H1 (cell line): ENCODE results near the gene CDK5RAP2. TPM values are rescaled to one million over a fixed set of nuclear protein-coding genes. Genes with fewer than 3 reads are reported as not detected.

Experiments
- CTCF ChIA-PET: fragments of 300-600 bp; sonication (Branson Sonifier 250); formaldehyde crosslinking; loops from one replicate; lab custom pipeline; 2021; ENCODE audit not compliant: partially characterized antibody; lab: Charles Lee
- POLR2A ChIA-PET: fragments of 300-600 bp; sonication (Branson Sonifier 250); formaldehyde crosslinking; loops from one replicate; lab custom pipeline; 2021; ENCODE audit warnings: inconsistent platforms; ENCODE audit not compliant: partially characterized antibody; lab: Charles Lee
- DNase-seq, 2 experiments: peaks; one replicate each; pipeline versions ENCODE4 v3.0.0 to v3.0.0-alpha.2; 2010 to 2022; ENCODE audit warnings: low spot score in 2 of 2, low read depth in 1 of 2, mixed read lengths in 1 of 2
- FAIRE-seq: peaks from 2 replicates; lab custom pipeline; 2011; peaks lifted over from hg19 to GRCh38; lab: Jason Lieb, UNC
- H2AFZ ChIP-seq: 2 replicates; pipeline ENCODE4 v1.8.1; 2012; ENCODE audit warnings: low read length, inconsistent platforms
- H2AK5ac ChIP-seq: 2 replicates; pipeline ENCODE4 v1.6.1; 2013; ENCODE audit warnings: low read depth, low read length
- H2BK120ac ChIP-seq: replicated peaks from 2 replicates; pipeline ENCODE3; 2013; ENCODE audit warnings: low read depth, low read length, inconsistent platforms
- H2BK12ac ChIP-seq: 2 replicates; pipeline ENCODE4 v1.6.1; 2013; ENCODE audit warnings: low read depth, low read length
- H2BK15ac ChIP-seq: 2 replicates; pipeline ENCODE4 v1.6.1; 2013; ENCODE audit warnings: low read length
- H2BK20ac ChIP-seq: 2 replicates; pipeline ENCODE4 v1.6.1; 2013; ENCODE audit warnings: low read length
- H2BK5ac ChIP-seq: 2 replicates; pipeline ENCODE4 v1.6.1; 2013; ENCODE audit warnings: low read depth, low read length
- H3K14ac ChIP-seq: 2 replicates; pipeline ENCODE4 v1.6.1; 2013; ENCODE audit warnings: inconsistent platforms; ENCODE audit not compliant: insufficient read length
- H3K18ac ChIP-seq: 2 replicates; pipeline ENCODE4 v1.6.1; 2013; ENCODE audit warnings: low read length; ENCODE audit errors: extremely low read depth
- H3K23ac ChIP-seq: 2 replicates; pipeline ENCODE4 v1.6.1; 2013; ENCODE audit warnings: inconsistent platforms; ENCODE audit not compliant: insufficient read length
- H3K23me2 ChIP-seq: 2 replicates; pipeline ENCODE4 v1.6.1; 2013; ENCODE audit warnings: low read depth, low read length
- H3K27ac ChIP-seq: 2 replicates; pipeline ENCODE4 v1.6.1; 2011; ENCODE audit warnings: low read depth, low read length, inconsistent platforms
- H3K27me3 ChIP-seq, 4 experiments: replicated peaks in 1 of 4; 1 replicate in 1 of 4; 2 replicates in 3 of 4; pipeline versions ENCODE4 v1.6.1 to v1.8.1; 2011 to 2013; ENCODE audit warnings: low read length in 3 of 4, mild to moderate bottlenecking in 3 of 4, inconsistent platforms in 2 of 4, mixed read lengths in 2 of 4, moderate library complexity in 1 of 4; ENCODE audit not compliant: control insufficient read depth in 3 of 4, insufficient read depth in 3 of 4; ENCODE audit errors: extremely low read depth in 1 of 4
- H3K36me3 ChIP-seq, 4 experiments: 2 replicates each; pipeline versions ENCODE4 v1.6.1 to v1.8.1; 2011 to 2013; ENCODE audit warnings: mild to moderate bottlenecking in 4 of 4, low read length in 3 of 4, moderate library complexity in 2 of 4, control low read depth in 1 of 4, inconsistent platforms in 1 of 4; ENCODE audit not compliant: insufficient read depth in 4 of 4, control insufficient read depth in 2 of 4
- H3K4ac ChIP-seq: replicated peaks from 2 replicates; pipeline ENCODE3; 2013; ENCODE audit warnings: low read length, low read depth, mixed read lengths, inconsistent platforms; ENCODE audit not compliant: insufficient read length
- H3K4me1 ChIP-seq, 4 experiments: replicated peaks in 1 of 4; 1 replicate in 1 of 4; 2 replicates in 3 of 4; pipeline versions ENCODE4 v1.6.1 to v1.8.1; 2011 to 2013; ENCODE audit warnings: low read length in 3 of 4, inconsistent platforms in 2 of 4, mixed read lengths in 1 of 4; ENCODE audit not compliant: insufficient read depth in 4 of 4, control insufficient read depth in 3 of 4
- H3K4me2 ChIP-seq, 2 experiments: 2 replicates each; pipeline versions ENCODE4 v1.6.1 to v1.8.1; 2011 to 2013; ENCODE audit warnings: low read depth in 2 of 2, low read length in 2 of 2, control low read depth in 1 of 2, inconsistent platforms in 1 of 2, mild to moderate bottlenecking in 1 of 2; ENCODE audit not compliant: insufficient read depth in 1 of 2
- H3K4me3 ChIP-seq, 4 experiments: fragments of 200-600, 300-600 bp in 1 of 4; sonication (generic), shearing (Covaris generic), sonication (Bioruptor Twin) in 1 of 4; 2 replicates each; pipeline versions ENCODE4 v1.5.1 to v1.8.1; 2011 to 2016; ENCODE audit warnings: low read length in 4 of 4, low read depth in 3 of 4, control low read depth in 2 of 4, inconsistent platforms in 2 of 4, mild to moderate bottlenecking in 2 of 4, mixed read lengths in 1 of 4, moderate library complexity in 1 of 4; ENCODE audit not compliant: insufficient read depth in 2 of 4; ENCODE audit errors: extremely low read depth in 1 of 4
- H3K56ac ChIP-seq: replicated peaks from 2 replicates; pipeline ENCODE3; 2013; ENCODE audit warnings: low read depth, mild to moderate bottlenecking, mixed read lengths, low read length, inconsistent platforms; ENCODE audit not compliant: insufficient read length
- H3K79me1 ChIP-seq: 2 replicates; pipeline ENCODE4 v1.6.1; 2013; ENCODE audit warnings: low read depth, low read length, control low read depth
- H3K79me2 ChIP-seq, 2 experiments: 2 replicates each; pipeline versions ENCODE4 v1.6.1 to v1.8.1; 2012 to 2013; ENCODE audit warnings: low read length in 2 of 2, mild to moderate bottlenecking in 2 of 2, inconsistent platforms in 1 of 2; ENCODE audit not compliant: insufficient read depth in 2 of 2, control insufficient read depth in 1 of 2
- H3K9ac ChIP-seq, 4 experiments: replicated peaks in 1 of 4; 1 replicate in 1 of 4; 2 replicates in 3 of 4; pipeline versions ENCODE4 v1.6.1 to v1.8.1; 2011 to 2013; ENCODE audit warnings: low read depth in 3 of 4, low read length in 3 of 4, control low read depth in 2 of 4, mild to moderate bottlenecking in 2 of 4, moderate library complexity in 2 of 4, inconsistent platforms in 1 of 4; ENCODE audit errors: extremely low read depth in 1 of 4
- H3K9me3 ChIP-seq, 2 experiments: 2 replicates each; pipeline versions ENCODE4 v1.6.1 to v1.8.1; 2012 to 2013; ENCODE audit warnings: mild to moderate bottlenecking in 2 of 2, moderate library complexity in 2 of 2, control low read depth in 1 of 2, inconsistent platforms in 1 of 2, low read depth in 1 of 2, low read length in 1 of 2, mixed read lengths in 1 of 2; ENCODE audit not compliant: insufficient read depth in 2 of 2
- H4K20me1 ChIP-seq, 2 experiments: replicated peaks in 1 of 2; 2 replicates each; pipeline versions ENCODE3 to v1.8.1; 2011 to 2013; ENCODE audit warnings: inconsistent platforms in 2 of 2, low read length in 2 of 2, mild to moderate bottlenecking in 1 of 2; ENCODE audit not compliant: insufficient read depth in 2 of 2, control insufficient read depth in 1 of 2
- H4K5ac ChIP-seq: 2 replicates; pipeline ENCODE4 v1.6.1; 2013; ENCODE audit warnings: low read length, low read depth, mixed read lengths, inconsistent platforms; ENCODE audit not compliant: insufficient read length
- H4K8ac ChIP-seq: 2 replicates; pipeline ENCODE4 v1.8.0; 2013; ENCODE audit warnings: mild to moderate bottlenecking, moderate library complexity, low read length, inconsistent platforms; ENCODE audit not compliant: insufficient read depth; ENCODE audit errors: extremely low read depth
- H4K91ac ChIP-seq: replicated peaks from 2 replicates; pipeline ENCODE3; 2013; ENCODE audit warnings: low read length, mixed read lengths, inconsistent platforms; ENCODE audit not compliant: insufficient read length
- ASH2L ChIP-seq: fragments of 200-600, 300-600 bp; sonication (generic); IDR thresholded peaks from one replicate; pipeline ENCODE4 v1.7.1; 2017; ENCODE audit warnings: low read length
- CBX5 ChIP-seq: fragments of 300-800, 300-1000 bp; sonication (generic); IDR thresholded peaks from 2 replicates; pipeline ENCODE4 v1.7.1; 2016; ENCODE audit warnings: antibody characterized with exemption, low read length, low read depth
- CTBP2 ChIP-seq: IDR thresholded peaks from 2 replicates; pipeline ENCODE4 v1.7.0; 2011; ENCODE audit warnings: borderline replicate concordance, mild to moderate bottlenecking, moderate library complexity, mixed read lengths, low read length; ENCODE audit not compliant: insufficient read depth, insufficient read length
- GTF2F1 ChIP-seq: IDR thresholded peaks from 2 replicates; pipeline ENCODE4 v1.6.1; 2012; ENCODE audit warnings: low read depth, low read length, improper control_type of control experiment, borderline replicate concordance
- HDAC6 ChIP-seq: IDR thresholded peaks from one replicate; pipeline ENCODE4 v1.7.1; 2012; ENCODE audit warnings: low read depth, mild to moderate bottlenecking, inconsistent platforms, low read length, moderate library complexity
- NRF1 ChIP-seq: IDR thresholded peaks from 2 replicates; pipeline ENCODE4 v1.6.1; 2011; ENCODE audit warnings: mild to moderate bottlenecking, low read depth, low read length, improper control_type of control experiment
- RAD21 ChIP-seq, 2 experiments: IDR thresholded peaks in 1 of 2; conservative IDR thresholded peaks in 1 of 2; 2 replicates each; pipeline ENCODE4 v1.6.1; 2011; ENCODE audit warnings: low read depth in 2 of 2, low read length in 2 of 2, improper control_type of control experiment in 1 of 2, inconsistent platforms in 1 of 2, mild to moderate bottlenecking in 1 of 2, moderate library complexity in 1 of 2
- RXRA ChIP-seq: IDR thresholded peaks from 2 replicates; pipeline ENCODE4 v1.6.1; 2011; ENCODE audit warnings: low read depth, mild to moderate bottlenecking, low read length, moderate library complexity; ENCODE audit not compliant: insufficient read depth
- SAP30 ChIP-seq: fragments of 300-600 bp; sonication (generic); IDR thresholded peaks from 2 replicates; pipeline ENCODE4 v1.7.1; 2012; ENCODE audit warnings: low read length, moderate library complexity, mild to moderate bottlenecking, inconsistent platforms; ENCODE audit not compliant: insufficient read depth, insufficient replicate concordance
- SIX5 ChIP-seq: IDR thresholded peaks from 2 replicates; pipeline ENCODE4 v1.6.1; 2011; ENCODE audit warnings: mild to moderate bottlenecking, low read depth, low read length
- SP4 ChIP-seq: IDR thresholded peaks from 2 replicates; pipeline ENCODE4 v1.6.1; 2012; ENCODE audit warnings: low read length, inconsistent platforms
- WGBS, 2 experiments: shearing (Covaris generic) in 1 of 2; methylation state at CpG; one replicate each; pipeline versions ENCODE4 v1.1.6 to v1.1.7; 2013 to 2015; ENCODE audit warnings: low lambda C conversion rate in 2 of 2, mixed read lengths in 2 of 2, inconsistent platforms in 1 of 2, low coverage in 1 of 2, missing lambda C conversion rate in 1 of 2; ENCODE audit not compliant: insufficient replicate concordance in 2 of 2, insufficient coverage in 1 of 2, insufficient read length in 1 of 2; ENCODE audit errors: extremely low coverage in 1 of 2, missing lambda C conversion rate in 1 of 2; 5-methylcytosine and 5-hydroxymethylcytosine counted together
- polyA plus RNA-seq, 7 experiments: library from polyadenylated mRNA; depleted of rRNA in 3 of 7; stranded (reverse) in 5 of 7; unstranded in 2 of 7; fragments of >200 nt in 5 of 7; fragments of 200-250 nt in 2 of 7; gene quantifications; 1 replicate in 5 of 7; 2 replicates in 1 of 7; 4 replicates in 1 of 7; pipeline versions ENCODE4 v1.2.1 to v1.2.3, GENCODE V29; 2011 to 2013; ENCODE audit warnings: missing spikeins in 2 of 7, mixed read lengths in 2 of 7
- total RNA-seq: library from RNA; stranded (reverse); fragmentation: NEBNext Ultra II Directional; extraction: Animal tissue kit (Norgen Biotek cat#: 25700); gene quantifications from 2 replicates; pipeline ENCODE4 v1.2.1, GENCODE V29; 2021

CDK5RAP2 gene
- total and polyA plus RNA-seq, 2 of the 8 experiments (the other 6 are each of a cell fraction or from before 2014, with no cell fraction given): 19.8 to 49.4 TPM

DNA sequence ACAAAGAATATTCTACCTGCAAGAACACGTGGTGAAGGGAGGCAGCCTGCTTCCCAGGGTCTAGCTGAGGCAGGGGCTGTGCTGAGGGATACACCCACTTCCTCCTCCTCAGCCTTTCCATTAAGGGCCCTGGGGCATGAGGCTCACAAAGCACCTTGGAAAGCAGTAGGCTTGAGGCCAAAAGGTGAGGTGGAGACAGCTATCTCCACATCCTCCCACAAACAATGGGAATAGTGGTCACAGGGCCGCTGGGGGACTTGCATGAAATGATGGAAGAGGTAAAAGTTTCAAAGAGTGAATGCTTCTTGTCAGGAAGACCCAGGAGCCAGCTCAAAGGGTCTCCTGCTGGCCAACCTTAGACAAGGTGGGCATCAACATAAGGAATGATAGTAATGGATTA is 207.9 kb downstream of the CDK5RAP2 start:
- 70% methylated on average over 2 of the region's 2 CpGs; no CpG with 5 or more reads in 1 of the 2 experiments for WGBS, 2 experiments

More for the DNA sequence above, 207.9 kb downstream of the CDK5RAP2 start:
- Histone ChIP-seq H3K14ac (no peak overlapping the region), H3K9me3 (no peaks in the 10 kb centered on the region), H3K36me3 (no peaks in the 10 kb centered on the region), H3K79me1 (no peaks in the 10 kb centered on the region), H3K79me2 (no peaks in the 10 kb centered on the region), H3K56ac (no peak overlapping the region), H3K27me3 (no peaks in the 10 kb centered on the region; a peak in 1 of 7 replicates), H3K23ac (no peak overlapping the region), H4K91ac (no peak overlapping the region), H3K9ac (no peak overlapping the region), H3K4me3 (no peak overlapping the region), H3K4ac (no peak overlapping the region), H4K5ac (no peak overlapping the region), H2BK20ac (no peak overlapping the region), H2BK12ac (no peak overlapping the region), H2BK5ac (no peak overlapping the region), H2BK120ac (no peak overlapping the region), H4K8ac (no peak overlapping the region), H3K4me2 (no peak overlapping the region), H3K23me2 (no peaks in the 10 kb centered on the region), H2BK15ac (no peak overlapping the region), H3K27ac (no peak overlapping the region), H3K18ac (no peak overlapping the region), H2AFZ (no peak overlapping the region), H2AK5ac (no peak overlapping the region), H3K4me1 (no peaks in the 10 kb centered on the region), H4K20me1 (no peaks in the 10 kb centered on the region)
- CTCF ChIA-PET: interaction anchor here (0.9 to 1.3 kb wide), 3 partner anchors 18 to 161 kb away, joined by 3 read pairs; no protein-coding TSS in a partner anchor
- DNase-seq: no peak
- POLR2A ChIA-PET: no interaction called here
- no peak for FAIRE-seq
- TF ChIP-seq SAP30: no peak
- TF ChIP-seq NRF1: no peak
- no peak for TF ChIP-seq ASH2L
- TF ChIP-seq SIX5: no peak
- no peak for TF ChIP-seq RXRA
- no peak for TF ChIP-seq RAD21 (IDR thresholded peaks at IDR 0.05 in 1 of 2, conservative IDR thresholded peaks at IDR 0.05 in 1 of 2; ENCODE audit: low read depth in 2 of 2, low read length in 2 of 2)
- TF ChIP-seq SP4: no peak
- no peak for TF ChIP-seq CTBP2
- TF ChIP-seq GTF2F1: no peak
- TF ChIP-seq HDAC6: no peak
- no peak for TF ChIP-seq CBX5
